HepG2 (cell line): Measurements from ENCODE around the gene EIF4G3. TPM values are rescaled to one million over a fixed set of nuclear protein-coding genes. Genes with fewer than 3 reads are reported as not detected.

Experiments
- FOXK2 ChIP-seq: fragments of 450-650 bp; IDR thresholded peaks from 2 replicates; pipeline ENCODE4 v1.6.1; 2016
- KLF9 ChIP-seq: IDR thresholded peaks from 2 replicates; pipeline ENCODE4 v1.6.1; 2016; ENCODE audit warnings: low read depth
- MAFK ChIP-seq, 2 experiments: IDR thresholded peaks in 1 of 2; conservative IDR thresholded peaks in 1 of 2; 2 replicates each; pipeline ENCODE4 v1.6.1; 2011; ENCODE audit warnings: improper control_type of control experiment in 2 of 2, low read length in 2 of 2
- MTERF4 ChIP-seq: sonication (generic); formaldehyde crosslinking; IDR thresholded peaks from 2 replicates; pipeline ENCODE4 v1.8.0; 2023; ENCODE audit warnings: mild to moderate bottlenecking, missing genetic modification reagents
- MZF1 ChIP-seq: sonication (generic); formaldehyde crosslinking; IDR thresholded peaks from 2 replicates; pipeline ENCODE4 v1.8.1; 2023; ENCODE audit warnings: mild to moderate bottlenecking, missing genetic modification reagents, borderline replicate concordance
- NCOA1 ChIP-seq: sonication (generic); formaldehyde crosslinking; IDR thresholded peaks from 2 replicates; pipeline ENCODE4 v1.9.0; 2021; ENCODE audit warnings: missing genetic modification reagents
- NFE2 ChIP-seq: sonication (generic); formaldehyde crosslinking; IDR thresholded peaks from 2 replicates; pipeline ENCODE4 v1.4.0; 2020; ENCODE audit warnings: missing genetic modification reagents
- SNAI1 ChIP-seq: sonication (generic); formaldehyde crosslinking; IDR thresholded peaks from 2 replicates; pipeline ENCODE4 v1.5.0; 2020; ENCODE audit warnings: mild to moderate bottlenecking, missing genetic modification reagents, borderline replicate concordance
- TBX3 ChIP-seq: fragments of 450-650 bp; IDR thresholded peaks from 2 replicates; pipeline ENCODE4 v1.6.1; 2017; ENCODE audit warnings: antibody characterized with exemption, mild to moderate bottlenecking, inconsistent platforms, borderline replicate concordance
- TCF7 ChIP-seq: sonication (generic); IDR thresholded peaks from 2 replicates; pipeline ENCODE4 v1.6.1; 2016; ENCODE audit warnings: antibody characterized with exemption, low read depth
- TFDP1 ChIP-seq: IDR thresholded peaks from 2 replicates; pipeline ENCODE4 v1.6.1; 2016; ENCODE audit warnings: missing compliant biosample characterization, missing genetic modification reagents, borderline replicate concordance
- THAP11 ChIP-seq: IDR thresholded peaks from 2 replicates; pipeline ENCODE4 v1.6.1; 2016; ENCODE audit warnings: missing biosample characterization, missing genetic modification reagents
- U2AF1 ChIP-seq: fragments of 200-400 bp; formaldehyde crosslinking; optimal IDR thresholded peaks from 2 replicates; pipeline ENCODE3; 2017; ENCODE audit warnings: mild to moderate bottlenecking, low read depth, low read length
- ZEB1 ChIP-seq: IDR thresholded peaks from 2 replicates; pipeline ENCODE4 v1.6.1; 2012; ENCODE audit warnings: mild to moderate bottlenecking, low read depth, inconsistent platforms; ENCODE audit not compliant: insufficient replicate concordance
- ZNF253 ChIP-seq: sonication (generic); formaldehyde crosslinking; IDR thresholded peaks from 2 replicates; pipeline ENCODE4 v1.8.0; 2022; ENCODE audit warnings: mild to moderate bottlenecking, missing genetic modification reagents, borderline replicate concordance
- ZNF317 ChIP-seq: sonication (generic); formaldehyde crosslinking; IDR thresholded peaks from 2 replicates; pipeline ENCODE4 v1.5.0; 2020; ENCODE audit warnings: mild to moderate bottlenecking, missing genetic modification reagents
- ZNF430 ChIP-seq: sonication (generic); formaldehyde crosslinking; IDR thresholded peaks from 2 replicates; pipeline ENCODE4 v1.9.0; 2021; ENCODE audit warnings: mild to moderate bottlenecking, missing genetic modification reagents
- ZNF530 ChIP-seq: sonication (generic); formaldehyde crosslinking; IDR thresholded peaks from 2 replicates; pipeline ENCODE4 v1.5.0; 2020; ENCODE audit warnings: low read depth, mild to moderate bottlenecking, missing genetic modification reagents
- ZNF747 ChIP-seq: sonication (generic); formaldehyde crosslinking; IDR thresholded peaks from 2 replicates; pipeline ENCODE4 v1.8.1; 2023; ENCODE audit warnings: missing genetic modification reagents, mild to moderate bottlenecking, borderline replicate concordance
- ZNF800 ChIP-seq: sonication (generic); formaldehyde crosslinking; IDR thresholded peaks from 2 replicates; pipeline ENCODE4 v1.4.0; 2020; ENCODE audit warnings: missing genetic modification reagents
- ZSCAN9 ChIP-seq: IDR thresholded peaks from 2 replicates; pipeline ENCODE4 v1.6.1; 2016; ENCODE audit warnings: borderline replicate concordance
- polyA plus RNA-seq, 8 experiments: library from polyadenylated mRNA; depleted of rRNA in 3 of 8; stranded (reverse) in 7 of 8; unstranded in 1 of 8; fragments of >200 nt; fragmentation: Illumina TruSeq in 4 of 8; extraction: Trizol in 4 of 8; gene quantifications; 2 replicates each; pipeline versions ENCODE4 v1.2.1 to v1.2.3, GENCODE V29; 2011 to 2016; ENCODE audit warnings: low read depth in 4 of 8, missing spikeins in 1 of 8, mixed read lengths in 1 of 8; ENCODE audit not compliant: insufficient read depth in 1 of 8
- total RNA-seq, 5 experiments: library from RNA; depleted of rRNA; stranded (reverse); fragments of >200 nt; fragmentation: Illumina TruSeq; extraction: Trizol; gene quantifications; 2 replicates each; pipeline ENCODE4 v1.2.3, GENCODE V29; 2016; ENCODE audit warnings: low read depth in 1 of 5
- TF ChIP-seq, protein P1 (sequence below): sonication (generic); formaldehyde crosslinking; IDR thresholded peaks from 2 replicates; pipeline ENCODE4 v1.9.0; 2021; ENCODE audit warnings: missing genetic modification reagents, mild to moderate bottlenecking, borderline replicate concordance
- TF ChIP-seq, protein P2 (sequence below): sonication (generic); formaldehyde crosslinking; IDR thresholded peaks from 2 replicates; pipeline ENCODE4 v1.8.1; 2022; ENCODE audit warnings: mild to moderate bottlenecking, missing genetic modification reagents

The EIF4G3 gene
- total and polyA plus RNA-seq, 2 of the 13 experiments (the other 11 are each of a cell fraction or from before 2014, with no cell fraction given): 22.2 to 27.6 TPM

DNA sequence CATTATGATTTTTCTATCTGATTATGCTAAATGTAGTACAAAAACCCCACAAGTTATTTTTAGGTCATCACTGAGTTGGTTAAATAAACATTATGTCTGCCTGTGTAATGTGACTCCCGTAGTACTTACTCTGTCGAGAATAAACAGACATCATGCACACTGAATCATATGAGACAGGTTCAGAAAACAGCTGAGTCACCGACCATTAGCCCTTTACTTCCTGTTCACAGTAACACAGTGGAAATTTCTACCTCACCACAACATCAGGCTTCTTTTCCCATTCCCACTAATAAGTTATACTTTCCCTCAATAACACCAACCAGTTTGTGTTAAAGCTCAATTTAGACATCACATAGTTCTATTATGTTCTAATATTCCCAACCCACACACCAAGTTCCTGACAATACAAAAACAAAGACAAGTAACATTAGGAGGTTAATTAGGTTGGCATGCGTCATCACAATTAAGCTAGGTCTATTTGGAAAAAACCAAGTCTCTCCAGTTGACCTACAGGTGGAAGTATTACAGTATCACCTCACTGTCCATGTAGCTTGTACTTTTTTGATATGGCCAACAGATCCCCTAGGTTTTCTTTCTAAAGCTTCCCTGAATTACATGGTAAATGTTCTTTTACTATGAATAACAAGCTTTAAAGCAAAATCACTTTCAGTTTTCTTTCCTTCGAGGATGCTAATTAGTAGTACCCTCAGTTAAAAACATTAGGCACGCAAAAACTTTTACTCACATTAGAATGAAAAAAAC is 154.2 kb downstream of the EIF4G3 start (continued):
- TF ChIP-seq MAFK (conservative IDR thresholded peaks at IDR 0.05 in 1 of 2, IDR thresholded peaks at IDR 0.05 in 1 of 2; ENCODE audit: low read length in 2 of 2): peak; percentile 91 to 98
- TF ChIP-seq ZEB1: no peak
- TF ChIP-seq ZSCAN9 (CRISPR knock-in tag): peak; percentile 68
- 0 out of 2 replicates have a peak, but pooled peaks have one; percentile 43 for TF ChIP-seq ZNF747 (CRISPR knock-in tag)
- TF ChIP-seq SNAI1 (CRISPR knock-in tag): no peak
- TF ChIP-seq ZNF530 (CRISPR knock-in tag): no peak
- no peak for TF ChIP-seq U2AF1
- no peak for TF ChIP-seq ZNF253
- no peak for TF ChIP-seq MTERF4 (CRISPR knock-in tag)
- TF ChIP-seq NFE2 (CRISPR knock-in tag): peak; percentile 96
- peak; percentile 37; the same call in 1 of the 2 replicates for TF ChIP-seq ZNF317 (CRISPR knock-in tag)
- TF ChIP-seq KLF9: no peak
- TF ChIP-seq MZF1 (CRISPR knock-in tag): no peak
- no peak for TF ChIP-seq ZNF800
- TF ChIP-seq, protein P1, sequence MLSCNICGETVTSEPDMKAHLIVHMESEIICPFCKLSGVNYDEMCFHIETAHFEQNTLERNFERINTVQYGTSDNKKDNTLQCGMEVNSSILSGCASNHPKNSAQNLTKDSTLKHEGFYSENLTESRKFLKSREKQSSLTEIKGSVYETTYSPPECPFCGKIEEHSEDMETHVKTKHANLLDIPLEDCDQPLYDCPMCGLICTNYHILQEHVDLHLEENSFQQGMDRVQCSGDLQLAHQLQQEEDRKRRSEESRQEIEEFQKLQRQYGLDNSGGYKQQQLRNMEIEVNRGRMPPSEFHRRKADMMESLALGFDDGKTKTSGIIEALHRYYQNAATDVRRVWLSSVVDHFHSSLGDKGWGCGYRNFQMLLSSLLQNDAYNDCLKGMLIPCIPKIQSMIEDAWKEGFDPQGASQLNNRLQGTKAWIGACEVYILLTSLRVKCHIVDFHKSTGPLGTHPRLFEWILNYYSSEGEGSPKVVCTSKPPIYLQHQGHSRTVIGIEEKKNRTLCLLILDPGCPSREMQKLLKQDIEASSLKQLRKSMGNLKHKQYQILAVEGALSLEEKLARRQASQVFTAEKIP (CRISPR knock-in tag): no peak
- TF ChIP-seq FOXK2: peak; percentile 60
- TF ChIP-seq, protein P2, sequence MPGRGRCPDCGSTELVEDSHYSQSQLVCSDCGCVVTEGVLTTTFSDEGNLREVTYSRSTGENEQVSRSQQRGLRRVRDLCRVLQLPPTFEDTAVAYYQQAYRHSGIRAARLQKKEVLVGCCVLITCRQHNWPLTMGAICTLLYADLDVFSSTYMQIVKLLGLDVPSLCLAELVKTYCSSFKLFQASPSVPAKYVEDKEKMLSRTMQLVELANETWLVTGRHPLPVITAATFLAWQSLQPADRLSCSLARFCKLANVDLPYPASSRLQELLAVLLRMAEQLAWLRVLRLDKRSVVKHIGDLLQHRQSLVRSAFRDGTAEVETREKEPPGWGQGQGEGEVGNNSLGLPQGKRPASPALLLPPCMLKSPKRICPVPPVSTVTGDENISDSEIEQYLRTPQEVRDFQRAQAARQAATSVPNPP (CRISPR knock-in tag): no peak
- peak; percentile 72 for TF ChIP-seq THAP11 (CRISPR knock-in tag)
- TF ChIP-seq TBX3: peak; percentile 51; the same call in 1 of the 2 replicates
- TF ChIP-seq ZNF430 (CRISPR knock-in tag): no peak
- TF ChIP-seq NCOA1 (CRISPR knock-in tag): no peak
- TF ChIP-seq TFDP1 (CRISPR knock-in tag): no peak
- no peak for TF ChIP-seq TCF7
